WTC11 (cell line): Measurements from ENCODE around the gene ARSB. TPM values are rescaled to one million over a fixed set of nuclear protein-coding genes. Genes with fewer than 3 reads are reported as not detected.

ENCODE experiments used
- ATAC-seq: fragments of 200-7000 bp; cut with Tn5 transposase; 2 replicates; pipeline ENCODE4 v1.10.0; 2021; ENCODE audit warnings: mild to moderate bottlenecking, moderate library complexity
- CTCF ChIA-PET: fragments of 300-600 bp; sonication (Branson Sonifier 250); formaldehyde crosslinking; loops from one replicate; lab custom pipeline; 2021; ENCODE audit warnings: antibody characterized with exemption; lab: Charles Lee
- POLR2A ChIA-PET: fragments of 350-600 bp; sonication (Branson Sonifier 250); formaldehyde crosslinking; loops from one replicate; lab custom pipeline; 2021; ENCODE audit warnings: antibody characterized with exemption; lab: Charles Lee
- DNase-seq: peaks from one replicate; pipeline ENCODE4 v3.0.0; 2021; ENCODE audit warnings: low spot score
- H3K27ac Mint-ChIP-seq: 2 replicates; pipeline ENCODE4 v1.8.0; 2021; ENCODE audit warnings: mixed read lengths
- H3K27me3 Mint-ChIP-seq: 2 replicates; pipeline ENCODE4 v1.8.0; 2021; ENCODE audit warnings: low read depth, mild to moderate bottlenecking, moderate library complexity, mixed read lengths
- H3K36me3 Mint-ChIP-seq: 2 replicates; pipeline ENCODE4 v1.8.0; 2021; ENCODE audit warnings: mixed read lengths
- H3K4me1 Mint-ChIP-seq: 2 replicates; pipeline ENCODE4 v1.8.0; 2022; ENCODE audit warnings: mixed read lengths
- H3K4me3 Mint-ChIP-seq: 2 replicates; pipeline ENCODE4 v1.8.0; 2021; ENCODE audit warnings: mild to moderate bottlenecking, moderate library complexity, mixed read lengths
- H3K9me3 Mint-ChIP-seq: 2 replicates; pipeline ENCODE4 v1.8.0; 2021; ENCODE audit warnings: mixed read lengths
- CREM ChIP-seq: sonication (generic); formaldehyde crosslinking; IDR thresholded peaks from 2 replicates; pipeline ENCODE4 v1.8.1; 2022; ENCODE audit warnings: mild to moderate bottlenecking, missing genetic modification reagents, moderate library complexity
- E2F1 ChIP-seq: sonication (generic); formaldehyde crosslinking; IDR thresholded peaks from 2 replicates; pipeline ENCODE4 v1.8.0; 2022; ENCODE audit warnings: mild to moderate bottlenecking, missing genetic modification reagents
- EMX1 ChIP-seq: fragments of 250-450 bp; sonication (Bioruptor Pico); IDR thresholded peaks from 2 replicates; pipeline ENCODE4 v1.8.0; 2021; ENCODE audit warnings: mild to moderate bottlenecking
- FOXP1 ChIP-seq: sonication (generic); formaldehyde crosslinking; IDR thresholded peaks from 2 replicates; pipeline ENCODE4 v1.8.0; 2022; ENCODE audit warnings: missing genetic modification reagents, mild to moderate bottlenecking, moderate library complexity, borderline replicate concordance
- GRHL2 ChIP-seq: fragments of 250-450 bp; sonication (Bioruptor Pico); IDR thresholded peaks from 2 replicates; pipeline ENCODE4 v1.8.0; 2022; ENCODE audit warnings: mild to moderate bottlenecking, moderate library complexity; ENCODE audit not compliant: insufficient replicate concordance, severe bottlenecking
- HMGA2 ChIP-seq: fragments of 250-450 bp; sonication (Bioruptor Pico); IDR thresholded peaks from 2 replicates; pipeline ENCODE4 v1.4.0; 2021; ENCODE audit warnings: mild to moderate bottlenecking, moderate library complexity
- HMGXB4 ChIP-seq: sonication (generic); formaldehyde crosslinking; IDR thresholded peaks from 2 replicates; pipeline ENCODE4 v1.8.1; 2023; ENCODE audit warnings: mild to moderate bottlenecking, moderate library complexity, missing genetic modification reagents
- MAX ChIP-seq: sonication (generic); formaldehyde crosslinking; IDR thresholded peaks from 2 replicates; pipeline ENCODE4 v1.8.0; 2022; ENCODE audit warnings: mild to moderate bottlenecking, missing genetic modification reagents
- NR3C1 ChIP-seq: sonication (generic); formaldehyde crosslinking; conservative IDR thresholded peaks from 2 replicates; pipeline ENCODE4 v1.8.1; 2023; ENCODE audit warnings: low read depth, mild to moderate bottlenecking, missing genetic modification reagents
- OVOL2 ChIP-seq: fragments of 250-450 bp; sonication (Bioruptor Pico); IDR thresholded peaks from 2 replicates; pipeline ENCODE4 v1.9.0; 2021; ENCODE audit warnings: mild to moderate bottlenecking, borderline replicate concordance
- TCF7 ChIP-seq: sonication (generic); formaldehyde crosslinking; IDR thresholded peaks from 2 replicates; pipeline ENCODE4 v1.8.0; 2022; ENCODE audit warnings: mild to moderate bottlenecking, low read depth, missing genetic modification reagents, moderate library complexity
- USF1 ChIP-seq: sonication (generic); formaldehyde crosslinking; IDR thresholded peaks from 2 replicates; pipeline ENCODE4 v1.8.0; 2022; ENCODE audit warnings: mild to moderate bottlenecking, missing genetic modification reagents
- USF2 ChIP-seq: sonication (generic); formaldehyde crosslinking; IDR thresholded peaks from 2 replicates; pipeline ENCODE4 v1.8.1; 2023; ENCODE audit warnings: mild to moderate bottlenecking, missing genetic modification reagents, moderate library complexity
- ZNF121 ChIP-seq: sonication (generic); formaldehyde crosslinking; IDR thresholded peaks from 2 replicates; pipeline ENCODE4 v1.8.0; 2023; ENCODE audit warnings: missing genetic modification reagents
- ZNF281 ChIP-seq: sonication (generic); formaldehyde crosslinking; IDR thresholded peaks from 2 replicates; pipeline ENCODE4 v1.8.0; 2023; ENCODE audit warnings: mild to moderate bottlenecking, missing genetic modification reagents
- ZNF416 ChIP-seq: fragments of 250-450 bp; sonication (Bioruptor Pico); IDR thresholded peaks from 2 replicates; pipeline ENCODE4 v1.9.0; 2021; ENCODE audit warnings: mild to moderate bottlenecking, inconsistent platforms
- ZNF512 ChIP-seq: sonication (generic); formaldehyde crosslinking; IDR thresholded peaks from 2 replicates; pipeline ENCODE4 v1.8.1; 2022; ENCODE audit warnings: missing genetic modification reagents, borderline replicate concordance
- ZNF671 ChIP-seq: fragments of 250-450 bp; sonication (Bioruptor Pico); IDR thresholded peaks from 2 replicates; pipeline ENCODE4 v1.8.0; 2021; ENCODE audit warnings: mild to moderate bottlenecking
- ZSCAN18 ChIP-seq: fragments of 250-450 bp; sonication (Bioruptor Pico); IDR thresholded peaks from 2 replicates; pipeline ENCODE4 v2.1.2; 2022; ENCODE audit warnings: mild to moderate bottlenecking, moderate library complexity
- total RNA-seq: library from RNA; stranded (reverse); gene quantifications from 3 replicates; pipeline ENCODE4 v1.2.3, GENCODE V29; 2021

ARSB gene
- total RNA-seq, 1 experiment from 2014 or later, result 9.7 TPM

GRCh38 chr5:78751872-78752271 is 233.2 kb downstream of the ARSB start (continued):
- TF ChIP-seq TCF7 (CRISPR knock-in tag), result no peak
- TF ChIP-seq NR3C1, result no peak
- TF ChIP-seq ZNF121 (CRISPR knock-in tag), result no peak
- TF ChIP-seq ZNF416 (CRISPR knock-in tag), result no peak
- no peak for TF ChIP-seq EMX1 (CRISPR knock-in tag)
- TF ChIP-seq E2F1 (CRISPR knock-in tag), result no peak
- TF ChIP-seq GRHL2 (CRISPR knock-in tag), result no peak
- no peak for TF ChIP-seq OVOL2 (CRISPR knock-in tag)
- TF ChIP-seq ZSCAN18, result no peak
- no peak for TF ChIP-seq ZNF671
- TF ChIP-seq FOXP1, result no peak
- no peak for TF ChIP-seq HMGXB4
- TF ChIP-seq, all 79 proteins: peak for 0

GRCh38 chr5:78750281-78750680 is 234.8 kb downstream of the ARSB start:
- Mint-ChIP-seq H3K27me3 (no peaks in the 10 kb centered on the region; the same call in 1 of the 2 replicates), H3K27ac (no peak overlapping the region)
- TF ChIP-seq CREM (CRISPR knock-in tag) (no peak), USF1 (CRISPR knock-in tag) (no peak), ZNF281 (CRISPR knock-in tag) (no peak)
- TF ChIP-seq, all 79 proteins: peak for 0
- Mint-ChIP-seq H3K4me3 (no peak overlapping the region), H3K9me3 (no peaks in the 10 kb centered on the region), H3K4me1 (peaks cover 23% of the 10 kb centered on the region), H3K36me3 (no peaks in the 10 kb centered on the region)
- DNase-seq (no peak), ATAC-seq (no peak)
- ChIA-PET POLR2A (no interaction called here), CTCF (interaction anchor here (8.3 kb wide), 1 partner anchor 10 kb away, joined by 48 read pairs; no protein-coding TSS in a partner anchor)

GRCh38 chr5:78747705-78748359 is 237.3 kb downstream of the ARSB start:
- H3K27ac Mint-ChIP-seq, result peak overlapping the region; percentile 48; the same call in 1 of the 2 replicates
- no peaks in the 10 kb centered on the region for H3K36me3 Mint-ChIP-seq
- no peak for TF ChIP-seq MAX (CRISPR knock-in tag)
- TF ChIP-seq ZNF512 (CRISPR knock-in tag), result no peak
- TF ChIP-seq ZNF281 (CRISPR knock-in tag), result no peak
- no peak for TF ChIP-seq HMGA2 (CRISPR knock-in tag)
- TF ChIP-seq USF2 (CRISPR knock-in tag), result peak; percentile 80
- no peak for TF ChIP-seq FOXP1
- ATAC-seq (peak; percentile 39; the same call in 1 of the 2 replicates), DNase-seq (no peak)
- no peaks in the 10 kb centered on the region; the same call in 1 of the 2 replicates for H3K27me3 Mint-ChIP-seq
- no peak overlapping the region for H3K4me3 Mint-ChIP-seq
- ChIA-PET POLR2A (no interaction called here), CTCF (interaction anchor here (8.3 kb wide), 1 partner anchor 13 kb away, joined by 48 read pairs; no protein-coding TSS in a partner anchor)
- peaks cover 31% of the 10 kb centered on the region for H3K4me1 Mint-ChIP-seq
- no peaks in the 10 kb centered on the region for H3K9me3 Mint-ChIP-seq
